Activated T-cell treated with anti-CD3 and anti-CD28 coated beads for 24 hours (primary cell): ENCODE data around the gene MFNG.
A peak's percentile ranks its signal among the peaks of the same experiment; 100 is the strongest.
"Not testable (repeated sequence)": the region's sequence is repeated elsewhere in the genome, so short reads cannot be mapped to it uniquely, and the experiment has no call there.

Source experiments
- DNase-seq: peaks from one replicate; pipeline ENCODE4 v3.0.0-alpha.2; 2020; ENCODE audit warnings: low read depth

Gene MFNG

GRCh38 chr22:37486224-37486845 is at the start of gene MFNG:
TSS of gene MFNG (minus strand) at chr22:37486384. CDS start at chr22:37486177, 207 bp downstream.
- peak; percentile 64 for DNase-seq

- no peak for DNase-seq
These were observed 49.0 kb upstream of the MFNG start for GRCh38 chr22:37535159-37535558.

- no peak for DNase-seq
These were observed 48.3 kb upstream of the MFNG start for GRCh38 chr22:37534445-37534844.

GRCh38 chr22:37533995-37534394 is 47.8 kb upstream of the MFNG start:
- no peak for DNase-seq

- no peak for DNase-seq
These were observed 43.6 kb upstream of the MFNG start for GRCh38 chr22:37529652-37530345.

- not testable (repeated sequence) for DNase-seq
These were observed 41.8 kb upstream of the MFNG start for GRCh38 chr22:37527952-37528351.

- not testable (repeated sequence) for DNase-seq
These were observed 41.0 kb upstream of the MFNG start for GRCh38 chr22:37527081-37527752.

GRCh38 chr22:37526376-37526775 is 40.2 kb upstream of the MFNG start:
- no peak for DNase-seq

GRCh38 chr22:37525746-37526350 is 39.7 kb upstream of the MFNG start:
- no peak for DNase-seq

- no peak for DNase-seq
These were observed 39.0 kb upstream of the MFNG start for GRCh38 chr22:37525073-37525745.

GRCh38 chr22:37522482-37522881 is 36.3 kb upstream of the MFNG start:
- no peak for DNase-seq

GRCh38 chr22:37521236-37521739 is 35.1 kb upstream of the MFNG start:
- DNase-seq: no peak

GRCh38 chr22:37520776-37521191 is 34.6 kb upstream of the MFNG start:
- no peak for DNase-seq

- no peak for DNase-seq
These were observed 33.3 kb upstream of the MFNG start, which contains the start of gene CARD10 for GRCh38 chr22:37519268-37520195. TSS of gene CARD10 (minus strand) at chr22:37519415. CDS start at chr22:37519200, 215 bp downstream.

- DNase-seq: no peak
These were observed 32.5 kb upstream of the MFNG start for GRCh38 chr22:37518509-37519267.

- no peak for DNase-seq
These were observed 31.8 kb upstream of the MFNG start for GRCh38 chr22:37517826-37518450.

GRCh38 chr22:37516456-37516855 is 30.3 kb upstream of the MFNG start:
- no peak for DNase-seq

GRCh38 chr22:37515901-37516300 is 29.7 kb upstream of the MFNG start:
- no peak for DNase-seq

GRCh38 chr22:37514526-37515051 is 28.4 kb upstream of the MFNG start:
- no peak for DNase-seq
